DMS153 (cell line): ENCODE results near the gene CSAD.

Experiments
- DNase-seq: peaks from one replicate; lab custom pipeline; 2025; lab: John Stamatoyannopoulos, UW

CSAD gene, protein sequence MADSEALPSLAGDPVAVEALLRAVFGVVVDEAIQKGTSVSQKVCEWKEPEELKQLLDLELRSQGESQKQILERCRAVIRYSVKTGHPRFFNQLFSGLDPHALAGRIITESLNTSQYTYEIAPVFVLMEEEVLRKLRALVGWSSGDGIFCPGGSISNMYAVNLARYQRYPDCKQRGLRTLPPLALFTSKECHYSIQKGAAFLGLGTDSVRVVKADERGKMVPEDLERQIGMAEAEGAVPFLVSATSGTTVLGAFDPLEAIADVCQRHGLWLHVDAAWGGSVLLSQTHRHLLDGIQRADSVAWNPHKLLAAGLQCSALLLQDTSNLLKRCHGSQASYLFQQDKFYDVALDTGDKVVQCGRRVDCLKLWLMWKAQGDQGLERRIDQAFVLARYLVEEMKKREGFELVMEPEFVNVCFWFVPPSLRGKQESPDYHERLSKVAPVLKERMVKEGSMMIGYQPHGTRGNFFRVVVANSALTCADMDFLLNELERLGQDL

DNA sequence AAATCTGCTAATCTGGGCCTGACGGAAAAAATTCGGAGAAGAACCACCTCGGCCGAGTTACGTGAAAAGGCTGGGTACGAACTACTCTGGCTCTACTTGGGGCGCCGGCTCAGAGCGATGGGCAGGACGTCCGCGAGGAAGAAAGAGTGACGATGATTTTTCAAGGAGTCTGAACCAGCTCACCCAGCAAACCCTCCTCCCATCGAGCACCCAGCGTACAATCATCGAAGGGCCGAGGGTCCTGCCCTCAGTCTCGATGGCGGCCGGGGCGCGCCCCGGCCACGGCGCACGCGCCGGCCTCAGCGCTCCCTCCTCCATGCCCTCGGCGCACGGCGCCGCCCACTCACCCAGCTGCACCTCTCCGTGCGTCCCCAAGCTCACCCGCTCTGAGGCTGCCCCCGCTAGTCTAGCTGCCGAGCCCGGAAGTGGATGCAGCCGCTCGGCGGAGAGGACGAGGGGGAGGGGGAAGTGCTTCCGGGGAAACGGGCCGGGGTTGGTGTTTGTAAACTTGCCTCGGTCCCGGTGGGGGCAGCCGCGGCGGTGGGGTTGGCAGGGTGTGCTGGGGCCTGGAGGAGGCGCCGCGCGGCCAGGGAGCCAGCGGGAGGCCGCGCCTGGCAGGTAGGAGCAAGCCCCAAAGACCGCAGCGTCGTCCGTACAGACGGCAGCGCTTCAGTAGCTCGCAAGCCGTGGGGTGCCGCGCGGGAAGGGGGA is at the start of gene CSAD, which contains the start of gene ZNF740:
CSAD (minus strand) TSS at position 706 of the 711 bp plus-strand sequence. CDS start 7,455 bp downstream, outside the sequence.
ZNF740 (plus strand) TSS at position 503 of the 711 bp plus-strand sequence. CDS start 1,262 bp downstream, outside the sequence.
- DNase-seq: peak; percentile 96

DNA sequence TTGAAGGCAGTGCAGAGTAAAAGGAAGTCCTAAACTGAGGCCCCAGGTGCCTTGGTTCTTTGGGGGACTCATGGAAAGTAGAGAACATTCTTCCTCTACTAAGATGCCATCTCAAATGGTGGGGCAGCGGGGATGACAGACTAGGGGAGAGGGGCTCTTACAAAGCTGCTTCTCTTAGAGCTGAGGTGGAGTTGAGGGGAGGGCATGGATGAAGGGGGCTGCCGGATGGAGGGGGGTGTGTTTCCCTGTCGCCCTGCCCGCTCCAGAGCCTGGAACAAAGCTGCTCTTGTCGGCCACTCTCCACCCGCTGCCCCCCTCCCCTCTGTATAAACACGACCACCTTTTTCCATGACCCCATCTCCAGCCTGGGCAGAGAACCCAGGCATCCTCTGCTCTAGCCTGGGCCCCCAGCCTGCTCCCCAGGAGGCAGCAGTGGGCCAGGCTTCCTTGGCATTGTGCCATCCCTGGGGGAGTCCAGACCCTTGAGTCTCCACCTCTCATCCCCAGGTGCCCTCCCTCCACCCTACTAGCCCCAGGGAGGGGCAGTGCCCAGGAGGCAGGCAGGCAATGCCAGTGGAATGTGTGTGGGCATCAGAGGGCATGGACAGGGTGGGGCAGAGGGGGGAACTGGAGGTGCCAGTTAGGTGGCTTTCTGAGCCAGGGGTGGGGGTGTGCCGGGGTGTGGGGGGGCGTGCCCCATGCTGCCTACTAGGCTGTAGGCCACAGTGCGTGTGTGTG is 49.6 kb upstream of the CSAD start:
- no peak for DNase-seq

DNA sequence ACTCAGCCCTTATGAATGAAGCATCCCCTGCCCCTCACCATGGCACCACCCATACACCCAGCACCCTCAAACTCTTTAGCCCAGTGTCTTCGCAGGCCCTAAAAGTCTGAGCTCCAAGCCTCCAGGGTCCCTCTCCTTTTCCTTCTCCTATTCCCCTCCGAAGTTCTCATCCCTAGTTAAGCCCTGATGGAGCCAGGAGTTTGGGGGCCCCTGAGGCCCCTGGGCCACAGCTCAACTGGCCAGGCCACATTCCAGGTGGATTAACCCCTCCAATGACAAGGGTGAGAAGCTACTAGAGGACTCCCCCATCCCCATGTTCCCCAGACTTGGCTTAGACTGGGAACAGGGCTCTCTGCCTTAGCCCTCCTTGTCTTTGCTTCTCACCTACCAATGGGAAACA is 48.7 kb upstream of the CSAD start:
- DNase-seq: no peak

DNA sequence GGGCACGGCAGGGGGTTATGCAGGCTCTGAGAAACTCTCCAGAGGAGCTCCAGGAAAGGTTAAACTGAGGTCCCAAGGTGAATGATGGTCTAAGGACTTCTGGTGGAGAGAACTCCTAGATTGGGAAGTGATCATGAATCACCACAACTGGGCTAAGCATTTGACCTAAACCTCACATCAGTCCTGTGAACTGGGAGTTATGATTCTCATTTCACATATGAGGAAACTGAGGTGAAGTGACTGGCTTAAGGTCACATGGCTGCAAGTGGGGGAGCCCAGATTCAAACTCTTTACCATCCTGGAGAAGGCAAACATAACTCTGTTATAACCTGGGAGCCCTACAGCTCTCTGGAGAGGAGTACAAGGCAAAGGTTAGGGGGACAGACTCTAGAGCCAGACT is 47.1 kb upstream of the CSAD start:
- DNase-seq: no peak

DNA sequence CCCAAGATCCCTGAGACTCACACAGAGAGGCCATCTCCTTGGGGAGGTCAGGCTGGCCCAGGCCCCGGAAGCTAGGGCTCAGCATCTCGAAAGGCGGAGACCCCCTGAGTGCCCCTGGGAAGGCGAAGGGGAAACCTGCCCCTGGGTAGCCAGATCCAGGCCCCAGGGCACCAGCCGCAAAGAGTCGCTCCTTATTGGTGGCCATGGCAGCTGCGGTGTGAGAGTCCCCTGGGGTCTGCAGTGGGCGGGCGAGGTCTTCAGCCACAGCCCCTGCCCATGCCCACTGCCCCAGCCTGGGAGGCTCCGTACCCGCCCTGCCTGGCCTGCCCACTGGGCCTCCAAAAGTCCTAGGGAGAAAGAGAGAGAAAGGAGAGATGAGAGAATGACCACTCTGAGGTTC is 46.6 kb upstream of the CSAD start:
- no peak for DNase-seq

DNA sequence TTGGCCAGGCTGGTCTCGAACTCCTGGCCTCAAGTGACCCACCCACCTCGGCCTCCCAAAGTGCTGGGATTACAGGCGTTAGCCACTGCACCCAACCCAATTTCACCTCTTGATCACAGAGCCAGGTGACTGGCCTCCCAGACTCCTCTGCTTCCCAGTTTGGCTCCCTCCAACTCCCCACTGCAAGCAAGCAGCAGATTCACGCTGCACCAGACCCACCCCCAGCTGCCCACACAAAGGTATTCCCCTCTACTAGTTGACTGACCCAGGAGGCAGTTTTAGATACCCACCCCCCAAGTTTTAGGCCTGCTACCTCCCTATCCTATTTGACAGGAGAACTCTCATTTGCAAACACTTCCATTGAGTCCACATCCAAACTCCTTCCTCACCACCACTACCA is 46.1 kb upstream of the CSAD start:
- no peak for DNase-seq

DNA sequence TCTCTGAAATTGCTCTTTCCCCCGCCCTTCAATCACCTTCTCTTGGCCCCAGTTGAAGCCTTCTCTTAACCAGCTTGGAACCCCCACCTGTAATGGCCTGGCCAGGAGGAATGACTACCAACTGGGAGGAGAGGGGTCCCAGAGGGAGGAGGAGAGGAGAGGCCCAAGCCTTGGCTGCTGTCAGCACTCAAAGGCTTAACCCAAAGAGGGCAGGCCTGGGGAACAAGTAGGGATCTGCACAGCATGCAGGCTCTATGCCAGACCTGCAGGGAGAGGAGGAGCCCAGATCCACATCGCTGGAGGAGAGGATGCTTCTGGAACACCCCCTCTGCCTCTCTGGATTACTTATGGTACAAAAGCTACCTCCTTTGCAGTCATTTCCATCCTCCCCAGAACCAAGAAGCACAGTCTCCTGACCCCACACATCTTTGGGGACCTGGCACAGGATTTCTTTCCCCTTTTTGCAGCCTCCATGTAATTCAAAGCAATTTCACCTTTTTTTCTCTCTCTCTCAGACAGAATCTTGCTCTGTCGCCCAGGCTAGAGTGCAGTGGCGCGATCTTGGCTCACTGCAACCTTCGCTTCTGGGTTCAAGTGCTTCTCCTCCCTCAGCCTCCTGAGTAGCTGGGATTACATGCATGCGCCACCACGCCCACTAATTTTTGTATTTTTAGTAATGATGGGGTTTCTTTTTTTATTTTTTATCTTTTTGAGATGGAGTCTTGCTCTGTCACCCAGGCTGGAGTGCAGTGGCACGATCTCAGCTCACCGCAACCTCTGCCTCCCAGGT is 45.1 kb upstream of the CSAD start:
- DNase-seq: no peak

DNA sequence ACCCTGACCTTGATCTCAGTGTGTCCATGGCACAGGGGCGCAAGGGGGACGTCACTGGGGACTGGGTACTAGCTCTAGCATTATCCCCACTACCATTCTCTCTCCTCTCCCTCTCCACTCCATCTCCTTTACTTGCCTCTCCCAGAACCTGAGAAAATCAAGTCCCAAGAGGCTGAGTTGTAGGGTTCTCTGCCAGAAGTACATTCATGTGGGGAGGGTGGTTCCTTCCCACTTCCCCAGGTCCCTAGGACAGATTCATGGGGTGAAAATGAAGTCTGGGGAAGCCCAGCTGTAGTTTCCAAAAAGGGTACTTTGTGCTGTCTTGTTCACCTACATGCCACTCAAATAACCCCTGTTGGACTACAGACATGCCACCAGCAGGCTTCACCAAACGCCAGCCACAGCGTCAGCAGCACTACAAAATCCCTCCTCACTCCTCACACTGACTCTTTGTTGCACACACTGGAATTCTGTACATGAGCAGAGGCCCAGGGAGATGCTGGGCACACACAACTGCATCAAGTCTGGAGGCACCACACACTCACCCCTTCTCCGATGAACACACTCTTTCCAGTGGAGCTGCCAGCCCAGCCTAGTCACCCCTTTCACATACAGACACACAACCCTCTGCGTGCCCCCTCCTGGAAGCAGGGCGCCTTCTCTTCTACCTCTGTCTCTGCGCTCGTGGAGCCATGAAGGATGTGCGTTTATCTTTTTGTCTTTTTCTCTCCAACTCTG is 44.3 kb upstream of the CSAD start:
- no peak for DNase-seq

DNA sequence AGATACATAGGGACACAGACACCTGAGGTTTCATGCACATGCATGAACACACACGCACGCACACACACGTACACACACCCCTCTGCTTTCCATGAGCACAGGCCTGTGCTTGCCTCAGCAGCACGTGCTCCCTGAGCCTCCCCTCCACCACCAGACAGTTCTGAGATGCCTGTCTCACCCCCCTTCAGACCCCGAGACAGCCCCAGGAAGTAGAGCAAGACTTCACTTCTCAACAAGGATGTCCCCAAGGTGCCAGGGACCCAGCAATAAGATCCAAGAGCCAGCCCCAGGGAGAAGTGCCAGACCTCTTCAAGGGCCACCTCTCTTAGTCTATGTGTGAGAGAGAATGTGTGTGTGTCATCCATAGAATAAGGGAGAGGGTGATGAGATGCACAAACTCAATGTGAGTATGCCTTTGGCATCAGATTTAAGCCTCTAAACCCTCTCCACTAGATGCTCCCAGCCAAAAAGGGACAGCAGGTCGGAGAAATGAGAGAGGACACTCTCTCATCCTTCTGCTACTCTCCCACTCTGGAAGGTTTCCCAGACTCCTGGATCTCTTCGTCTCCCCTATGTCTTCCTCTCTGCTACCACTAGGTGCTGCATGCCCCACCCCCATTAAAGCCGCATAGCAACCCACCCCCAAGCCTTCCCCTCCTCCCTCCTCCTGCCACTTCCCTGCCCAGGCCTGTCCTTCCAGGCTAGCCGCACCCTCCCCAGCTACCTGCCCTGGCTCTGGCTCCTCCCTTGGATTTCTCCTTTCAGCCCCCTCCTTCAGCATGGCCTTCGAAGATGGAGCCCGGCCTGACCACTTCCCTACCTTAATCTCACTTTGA is 43.6 kb upstream of the CSAD start:
- DNase-seq: no peak

DNA sequence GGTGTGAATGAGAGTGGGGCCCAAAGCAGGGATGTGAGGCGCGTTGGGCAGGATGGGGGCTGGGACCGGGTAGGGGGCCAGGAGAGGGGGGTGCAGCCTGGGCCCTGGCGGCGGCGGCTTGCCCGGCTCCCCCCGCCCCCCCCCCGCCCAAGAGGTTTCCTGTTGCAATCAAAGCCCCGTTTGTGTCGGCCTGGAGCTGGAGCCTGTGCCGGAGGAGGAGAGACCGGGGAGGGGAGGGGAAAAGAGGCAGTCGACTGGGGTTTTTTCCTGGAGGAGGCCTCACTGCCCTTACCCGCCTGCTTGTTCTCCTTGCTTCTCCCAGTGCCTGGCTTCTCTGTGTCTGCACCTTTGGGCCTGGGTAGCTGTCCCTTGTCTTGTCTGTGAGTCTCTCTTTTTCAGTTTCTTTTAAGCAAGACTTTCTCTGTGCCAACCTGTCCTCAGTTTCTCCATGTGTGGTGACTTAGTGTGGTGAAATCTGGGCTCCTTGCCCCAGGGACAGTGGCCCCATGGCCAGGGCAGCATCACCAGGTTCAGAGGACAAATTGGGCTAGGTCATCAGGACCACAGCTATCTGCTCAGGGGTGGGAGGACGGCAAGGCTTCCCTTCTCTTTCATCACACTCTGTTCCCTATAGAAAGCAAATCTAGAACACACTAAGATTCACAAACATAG is 42.8 kb upstream of the CSAD start:
- no peak for DNase-seq

DNA sequence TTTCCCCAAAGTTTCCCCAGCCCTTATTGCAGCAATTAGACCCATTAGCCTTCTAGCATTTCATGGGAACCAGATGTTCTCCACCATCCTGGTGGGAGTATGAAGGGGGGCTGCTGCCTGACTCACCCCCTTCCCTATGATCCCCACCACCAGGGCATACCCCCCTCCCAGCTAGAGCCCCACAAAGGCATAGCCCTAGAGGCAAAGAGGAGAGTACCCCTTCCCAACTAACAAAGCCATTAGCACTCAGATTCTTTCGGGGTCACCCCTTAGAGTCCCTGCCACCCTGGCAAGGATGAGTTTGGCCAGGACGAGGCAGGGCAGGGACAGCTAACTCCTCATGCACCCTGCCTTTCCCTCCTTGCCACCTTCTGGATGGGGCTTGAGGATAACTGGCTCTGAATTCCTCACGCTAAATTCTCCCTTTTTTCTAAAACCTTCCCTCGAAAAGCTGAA is 42.1 kb upstream of the CSAD start:
- no peak for DNase-seq

DNA sequence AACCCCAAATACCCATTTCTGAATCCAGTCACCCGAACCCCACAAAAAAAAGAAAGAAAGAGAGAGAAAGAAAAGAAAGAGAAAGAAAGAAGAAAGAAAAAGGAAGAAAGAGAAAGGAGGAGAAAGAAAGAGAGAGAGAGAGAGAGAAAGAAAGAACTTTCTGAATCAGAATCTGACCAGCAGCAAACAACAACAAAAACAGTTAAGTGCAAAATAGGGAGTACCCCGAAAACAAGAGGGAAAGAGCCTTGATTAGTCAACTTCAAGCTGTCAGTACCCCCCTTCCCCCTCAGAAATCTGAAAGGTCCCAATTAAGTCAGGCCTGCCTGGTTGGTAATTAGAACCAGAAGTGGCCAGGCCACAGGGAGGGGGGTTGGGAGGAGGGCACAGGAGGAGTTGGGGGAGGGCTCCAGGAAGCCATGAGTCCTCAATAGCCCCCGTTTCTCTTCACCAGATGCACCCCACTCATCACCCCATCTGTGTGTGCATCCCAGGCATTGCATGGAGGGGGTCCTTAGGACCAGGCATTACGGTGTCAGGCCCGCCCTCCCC is 41.5 kb upstream of the CSAD start:
- no peak for DNase-seq

DNA sequence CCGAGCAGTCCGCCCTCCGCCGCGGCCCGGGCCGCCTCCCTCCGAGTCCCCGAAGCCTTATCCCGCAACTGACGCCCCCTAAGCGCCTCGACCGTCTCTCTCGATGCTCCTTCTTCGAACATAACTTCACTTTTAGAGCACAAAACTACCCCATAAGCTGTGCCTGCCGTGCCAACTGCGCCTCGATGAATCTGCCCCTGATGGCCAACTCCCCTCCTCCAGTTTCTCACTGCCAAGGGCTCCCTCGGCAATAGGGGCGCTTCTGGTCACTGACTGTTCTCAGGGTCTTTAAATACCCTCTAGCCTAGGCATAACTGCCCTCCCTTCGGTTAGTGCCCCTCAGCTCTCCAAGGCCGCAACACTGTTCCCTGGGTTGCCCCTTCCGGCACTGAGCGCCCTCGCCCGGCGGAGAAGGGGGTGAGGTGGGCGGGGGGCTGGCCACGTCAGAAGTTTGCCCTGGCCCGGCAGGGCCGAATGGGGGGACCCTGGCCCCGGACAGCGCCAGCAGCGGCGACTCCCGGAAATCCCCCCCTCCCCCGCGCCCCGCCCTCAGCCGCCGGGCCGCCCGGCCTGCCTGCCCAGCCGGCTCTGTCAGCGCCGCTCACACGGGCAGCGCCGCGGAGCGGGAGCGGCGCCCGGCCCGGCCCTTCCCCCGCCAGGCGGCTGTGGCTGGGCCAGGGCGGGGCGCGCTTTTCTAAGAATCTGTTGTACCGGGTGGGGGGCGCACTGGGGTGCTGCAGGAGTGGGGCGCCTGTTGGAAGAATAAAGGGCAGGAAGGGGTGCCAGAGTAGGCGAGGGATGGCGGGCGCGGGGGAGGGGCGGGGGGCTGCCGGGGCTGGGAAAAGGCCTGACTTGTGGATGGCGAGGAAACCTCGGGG is 40.7 kb upstream of the CSAD start:
- DNase-seq: no peak

DNA sequence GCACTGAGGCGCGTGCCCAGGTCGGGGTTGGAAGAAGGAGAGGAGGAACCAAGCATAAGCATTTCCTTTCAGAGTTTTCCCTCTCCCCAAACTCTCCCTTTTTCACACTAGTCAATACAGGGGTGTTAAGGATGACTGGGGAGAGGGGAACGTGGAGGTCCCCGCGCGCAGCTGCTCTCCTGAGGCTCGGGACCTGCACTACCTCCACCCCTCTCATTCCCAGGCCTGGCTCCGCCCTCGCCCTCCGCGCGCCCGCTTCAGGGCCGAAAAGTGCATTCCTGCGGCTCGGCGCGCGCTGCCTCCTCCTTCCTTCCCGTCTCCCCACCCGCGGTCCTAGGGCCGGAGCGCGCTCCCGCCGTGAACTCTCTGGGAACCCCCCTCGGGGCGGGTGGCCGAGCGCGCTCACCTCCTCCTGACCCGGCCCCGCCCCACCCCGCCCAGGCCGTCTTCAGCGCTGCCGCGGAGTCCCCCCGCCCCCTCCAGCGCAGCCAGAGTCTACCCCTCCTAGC is 40.0 kb upstream of the CSAD start:
- DNase-seq: peak; percentile 22

DNA sequence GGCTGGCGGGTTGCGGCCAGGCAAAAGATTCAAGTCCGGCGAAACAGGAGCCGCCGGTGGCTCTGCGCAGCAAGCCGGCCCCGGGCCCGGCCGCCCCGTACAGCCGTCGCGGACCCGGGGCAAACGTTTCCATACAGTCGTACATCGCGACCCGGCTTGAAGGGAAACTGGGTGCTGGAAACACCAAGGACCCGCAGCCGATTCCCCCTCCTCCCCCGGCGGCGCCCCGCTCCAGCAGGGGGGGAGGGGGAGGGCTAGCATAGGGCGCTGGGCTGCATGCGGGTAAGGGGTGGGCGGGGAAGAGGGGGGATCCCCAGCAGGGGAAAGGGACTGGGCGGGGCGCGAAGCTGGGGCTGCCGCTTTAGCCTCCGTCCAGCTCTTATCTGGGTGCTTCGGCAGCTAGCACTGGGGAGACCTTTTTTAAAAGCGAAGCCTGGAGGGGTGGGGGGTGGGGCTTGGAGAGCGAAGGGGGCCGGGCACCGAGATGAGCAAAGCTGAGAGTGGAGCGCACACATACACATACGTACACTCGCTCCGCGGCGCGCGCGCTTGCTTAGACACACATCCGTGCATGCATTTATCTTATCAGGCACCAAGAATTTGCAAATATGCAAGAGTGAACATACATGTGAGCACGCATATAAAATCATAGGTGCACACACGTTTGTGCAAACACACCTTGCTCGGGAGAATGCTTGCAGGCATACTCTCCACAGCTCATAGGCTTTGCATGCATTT is 39.4 kb upstream of the CSAD start:
- DNase-seq: no peak

DNA sequence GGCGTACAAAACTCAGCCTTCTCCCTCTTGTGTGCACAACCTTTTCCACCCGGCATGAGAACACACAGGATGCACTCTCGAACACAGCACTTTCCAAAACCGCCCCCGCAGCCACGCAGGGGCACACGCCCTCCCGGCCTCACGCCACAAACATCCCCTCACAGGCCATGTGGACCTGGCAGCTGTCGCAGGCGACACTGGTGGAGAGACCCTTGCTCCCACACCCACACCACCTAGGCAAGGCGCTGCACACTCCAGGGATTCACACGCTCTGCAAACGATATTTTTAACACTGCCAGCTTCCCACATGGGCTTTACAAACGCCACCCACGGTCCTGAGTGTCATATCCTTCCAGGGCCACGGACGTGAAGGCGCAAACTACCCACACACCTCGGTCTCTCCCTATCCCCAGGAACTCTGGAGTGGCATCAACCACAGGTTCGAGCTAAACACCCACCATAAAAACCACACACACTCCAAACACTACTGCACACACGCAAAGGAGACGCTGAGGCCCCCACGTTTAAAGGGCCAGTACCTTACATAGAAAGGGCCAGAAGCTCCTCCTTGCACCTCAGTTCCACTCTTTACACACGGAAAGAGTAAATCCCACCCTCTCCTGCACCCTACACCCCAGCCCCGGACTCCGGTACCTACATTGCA is 38.7 kb upstream of the CSAD start:
- no peak for DNase-seq
